ENCODE results near the gene CFAP43. TPM values are rescaled to one million over a fixed set of nuclear protein-coding genes. Genes with fewer than 3 reads are reported as not detected.
A peak's percentile ranks its signal among the peaks of the same experiment; 100 is the strongest.

Gene CFAP43, protein sequence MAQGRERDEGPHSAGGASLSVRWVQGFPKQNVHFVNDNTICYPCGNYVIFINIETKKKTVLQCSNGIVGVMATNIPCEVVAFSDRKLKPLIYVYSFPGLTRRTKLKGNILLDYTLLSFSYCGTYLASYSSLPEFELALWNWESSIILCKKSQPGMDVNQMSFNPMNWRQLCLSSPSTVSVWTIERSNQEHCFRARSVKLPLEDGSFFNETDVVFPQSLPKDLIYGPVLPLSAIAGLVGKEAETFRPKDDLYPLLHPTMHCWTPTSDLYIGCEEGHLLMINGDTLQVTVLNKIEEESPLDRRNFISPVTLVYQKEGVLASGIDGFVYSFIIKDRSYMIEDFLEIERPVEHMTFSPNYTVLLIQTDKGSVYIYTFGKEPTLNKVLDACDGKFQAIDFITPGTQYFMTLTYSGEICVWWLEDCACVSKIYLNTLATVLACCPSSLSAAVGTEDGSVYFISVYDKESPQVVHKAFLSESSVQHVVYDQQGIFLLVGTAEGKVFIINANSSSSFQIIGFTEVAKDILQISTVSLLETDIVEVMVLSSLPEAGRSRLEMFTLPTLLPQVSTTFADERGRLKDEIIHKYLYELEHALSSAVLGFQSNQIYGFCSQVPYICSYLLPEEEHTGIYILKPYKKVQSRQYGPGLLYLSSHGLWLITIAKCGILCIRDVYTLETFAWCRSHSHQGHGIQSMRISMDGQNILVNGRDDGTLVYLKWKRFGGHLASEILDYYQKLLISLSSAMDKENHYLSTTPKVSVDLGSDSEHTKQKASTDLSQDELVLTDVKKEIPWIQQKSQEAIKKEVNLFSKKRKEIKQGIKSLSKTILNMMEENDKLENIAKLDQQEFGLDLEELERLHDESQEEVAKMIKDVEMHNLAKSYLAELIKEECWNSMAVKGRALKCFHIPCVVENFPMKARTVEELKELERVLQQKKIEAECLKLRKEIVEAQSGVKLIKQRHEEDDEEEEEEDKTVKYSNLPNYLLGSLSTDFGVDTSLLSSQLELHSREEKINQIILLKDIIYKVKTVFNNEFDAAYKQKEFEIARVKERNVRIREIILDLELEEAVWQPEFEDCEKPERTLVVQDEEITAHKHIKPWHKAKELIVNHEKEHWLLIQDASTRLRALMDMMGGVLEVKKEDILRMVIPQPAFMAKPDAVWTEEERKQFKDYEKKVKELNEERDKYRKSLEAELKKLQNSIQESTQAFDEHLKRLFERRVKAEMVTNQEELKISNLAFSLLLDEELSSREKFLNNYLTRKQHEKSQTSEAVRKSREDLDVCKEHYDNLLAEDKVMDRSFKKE (N-terminal part only)
- total RNA-seq (2014; rRNA removed; shearing (Covaris generic)): 0.08 and 0.16 TPM in 2 replicates

DNA sequence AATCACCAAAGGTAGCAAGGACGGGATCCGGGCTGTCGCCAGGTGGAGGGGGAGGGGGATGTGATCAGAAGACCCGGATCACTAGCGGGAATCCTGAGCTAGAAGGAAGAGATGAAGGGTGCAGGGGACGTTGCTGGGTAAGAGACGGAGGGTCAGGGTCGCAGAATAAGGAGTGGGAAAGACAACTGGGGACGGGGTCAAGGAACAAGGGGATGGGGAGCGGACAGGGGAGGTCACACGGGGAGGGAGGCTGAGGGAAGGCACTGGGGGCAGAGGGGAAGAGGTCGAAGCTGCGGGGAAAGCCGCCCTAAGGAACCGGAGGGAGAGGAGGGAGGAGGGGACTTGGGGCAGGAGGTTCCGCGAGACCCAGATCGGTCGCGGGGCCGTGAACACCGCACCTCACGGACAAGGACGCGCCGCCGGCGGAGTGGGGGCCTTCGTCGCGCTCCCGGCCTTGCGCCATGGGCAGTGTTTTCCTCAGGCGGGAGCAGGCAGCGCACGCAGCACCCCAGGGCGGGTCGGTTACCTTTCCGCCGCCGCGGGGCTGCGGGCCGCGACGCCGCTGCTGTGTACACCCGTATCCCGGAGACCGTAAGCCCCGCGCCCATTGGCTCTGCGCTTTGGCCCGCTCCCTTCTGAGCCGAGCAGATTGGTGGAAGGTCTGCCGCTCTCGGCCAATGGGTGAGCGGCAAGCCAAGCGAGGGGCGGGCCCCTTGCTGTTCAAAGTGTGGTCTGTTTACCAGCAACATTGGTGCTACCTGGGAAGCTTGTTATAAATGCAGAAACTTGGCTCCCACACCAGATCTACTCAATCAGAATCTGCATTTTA, at the start of gene CFAP43:
TSS of gene CFAP43 (minus strand) at position 581 of the 829 bp plus-strand sequence. CDS start at position 463, 118 bp downstream.
- peaks cover 6% of the 10 kb centered on the region for H3K27me3 ChIP-seq (replicated peaks)
- DNase-seq (ENCODE audit: low read depth in 1 of 2, low spot score in 2 of 2): peak; percentile 92 to 97
- H3K4me3 ChIP-seq: peak within 1 kb of the TSS; percentile 68
- H3K27ac ChIP-seq: peak within 1 kb of the TSS; percentile 26; the same call in 1 of the 2 replicates
- no peaks in the 10 kb centered on the region for H3K4me1 ChIP-seq (replicated peaks)
- no peaks in the 10 kb centered on the region for H3K36me3 ChIP-seq
- H3K9me3 ChIP-seq (replicated peaks): no peaks in the 10 kb centered on the region

- Histone ChIP-seq H3K27me3 (replicated peaks) (peaks cover 15% of the 10 kb centered on the region), H3K4me1 (replicated peaks) (no peaks in the 10 kb centered on the region), H3K27ac (no peak overlapping the region), H3K9me3 (replicated peaks) (no peaks in the 10 kb centered on the region), H3K36me3 (no peaks in the 10 kb centered on the region), H3K4me3 (no peak overlapping the region)
- DNase-seq (ENCODE audit: low read depth in 1 of 2, low spot score in 2 of 2): no peak
Measured at GRCh38 chr10:104281694-104282093, 49.5 kb upstream of the CFAP43 start.

DNA sequence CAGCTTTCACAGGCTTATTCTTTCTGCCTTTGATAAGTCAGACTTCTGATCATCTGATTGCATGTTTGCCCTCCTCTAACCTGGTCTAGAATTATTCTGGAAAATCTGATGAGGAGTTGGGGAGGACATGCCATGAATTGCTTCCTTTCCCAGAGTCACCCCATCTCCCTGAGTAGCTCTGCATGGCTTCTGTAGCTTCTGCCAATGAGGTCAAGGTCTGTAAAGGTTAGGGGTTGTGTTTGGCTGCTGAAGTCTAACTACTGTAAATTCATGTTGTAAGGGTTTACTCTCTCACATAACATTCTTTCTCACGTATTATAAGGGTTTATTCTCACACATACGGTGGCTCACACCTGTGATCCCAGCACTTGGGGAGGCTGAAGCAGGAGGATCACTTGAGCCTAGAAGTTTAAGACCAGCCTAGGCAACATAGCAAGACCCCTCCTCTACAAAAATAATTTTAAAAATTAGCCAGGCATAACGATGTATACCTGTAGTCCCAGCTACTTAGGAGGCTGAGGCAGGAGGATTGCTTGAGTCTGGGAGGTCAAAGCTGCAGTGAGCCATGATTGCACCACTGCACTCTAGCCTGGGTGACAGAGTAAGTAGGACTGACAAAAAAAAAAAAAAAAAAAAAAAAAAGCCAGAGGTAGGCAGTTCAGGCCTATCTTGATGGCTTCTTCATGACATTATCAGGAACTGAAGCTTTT, 47.5 kb upstream of the CFAP43 start:
- no peak for DNase-seq (ENCODE audit: low read depth in 1 of 2, low spot score in 2 of 2)
- no peaks in the 10 kb centered on the region; the same call in 1 of the 2 replicates for H3K4me1 ChIP-seq (replicated peaks)
- H3K4me3 ChIP-seq: no peak overlapping the region
- H3K9me3 ChIP-seq (replicated peaks): no peaks in the 10 kb centered on the region
- H3K27me3 ChIP-seq (replicated peaks): peaks cover 20% of the 10 kb centered on the region
- no peak overlapping the region for H3K27ac ChIP-seq
- no peaks in the 10 kb centered on the region for H3K36me3 ChIP-seq

DNA sequence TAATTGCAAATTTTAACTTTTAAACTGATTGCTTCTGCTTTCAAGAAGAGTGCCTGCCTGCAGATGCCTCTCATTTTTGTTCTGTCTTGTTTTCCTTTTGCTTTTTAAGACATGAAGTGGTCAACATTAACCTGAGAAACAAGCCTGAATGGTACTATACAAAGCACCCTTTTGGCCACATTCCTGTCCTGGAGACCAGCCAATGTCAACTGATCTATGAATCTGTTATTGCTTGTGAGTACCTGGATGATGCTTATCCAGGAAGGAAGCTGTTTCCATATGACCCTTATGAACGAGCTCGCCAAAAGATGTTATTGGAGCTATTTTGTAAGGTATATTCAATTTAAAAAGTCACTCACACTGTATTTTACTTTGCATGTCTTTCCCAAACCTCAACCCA, 45.6 kb upstream of the CFAP43 start:
- H3K36me3 ChIP-seq: no peaks in the 10 kb centered on the region
- no peak for DNase-seq (ENCODE audit: low read depth in 1 of 2, low spot score in 2 of 2)
- H3K27me3 ChIP-seq (replicated peaks): peaks cover 18% of the 10 kb centered on the region
- no peak overlapping the region for H3K4me3 ChIP-seq
- no peaks in the 10 kb centered on the region; the same call in 1 of the 2 replicates for H3K4me1 ChIP-seq (replicated peaks)
- H3K27ac ChIP-seq: no peak overlapping the region
- H3K9me3 ChIP-seq (replicated peaks): no peaks in the 10 kb centered on the region

GRCh38 chr10:104276192-104276591, 44.0 kb upstream of the CFAP43 start:
- Histone ChIP-seq H3K9me3 (replicated peaks) (no peaks in the 10 kb centered on the region), H3K4me3 (no peak overlapping the region), H3K27me3 (replicated peaks) (peaks cover 11% of the 10 kb centered on the region), H3K4me1 (replicated peaks) (no peaks in the 10 kb centered on the region; the same call in 1 of the 2 replicates), H3K36me3 (no peaks in the 10 kb centered on the region), H3K27ac (no peak overlapping the region)
- DNase-seq (ENCODE audit: low read depth in 1 of 2, low spot score in 2 of 2): no peak

GRCh38 chr10:104274762-104275721, 42.9 kb upstream of the CFAP43 start:
- Histone ChIP-seq H3K36me3 (no peaks in the 10 kb centered on the region), H3K27me3 (replicated peaks) (peaks cover 11% of the 10 kb centered on the region), H3K4me1 (replicated peaks) (no peaks in the 10 kb centered on the region; the same call in 1 of the 2 replicates), H3K27ac (no peak overlapping the region), H3K4me3 (no peak overlapping the region), H3K9me3 (replicated peaks) (no peaks in the 10 kb centered on the region)
- DNase-seq (ENCODE audit: low read depth in 1 of 2, low spot score in 2 of 2): peak in 1 of 2 experiments; percentile 28

GRCh38 chr10:104273899-104274575, 41.9 kb upstream of the CFAP43 start:
- Histone ChIP-seq H3K27me3 (replicated peaks) (peaks cover 11% of the 10 kb centered on the region), H3K27ac (no peak overlapping the region), H3K9me3 (replicated peaks) (no peaks in the 10 kb centered on the region), H3K4me1 (replicated peaks) (no peaks in the 10 kb centered on the region; the same call in 1 of the 2 replicates), H3K4me3 (no peak overlapping the region), H3K36me3 (peaks cover 3% of the 10 kb centered on the region)
- no peak for DNase-seq (ENCODE audit: low read depth in 1 of 2, low spot score in 2 of 2)

DNA sequence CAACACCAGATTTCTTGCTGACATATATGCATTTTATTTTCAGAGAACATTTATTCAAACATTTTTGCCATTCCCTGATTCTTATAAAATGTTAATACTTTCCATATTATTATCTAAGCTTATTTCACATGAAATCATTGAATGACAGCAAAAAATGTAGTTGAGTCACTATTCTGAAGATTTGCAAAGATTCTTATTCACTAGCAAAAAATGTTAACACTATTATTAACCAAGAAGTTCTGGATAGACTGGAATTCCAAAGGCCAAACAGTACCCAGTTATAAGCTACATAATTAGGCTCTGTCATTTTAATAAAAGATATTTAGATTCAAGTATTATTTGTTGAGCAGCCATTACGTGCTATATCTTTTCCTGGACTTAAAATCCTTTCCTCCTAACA, 41.1 kb upstream of the CFAP43 start:
- Histone ChIP-seq H3K9me3 (replicated peaks) (no peaks in the 10 kb centered on the region), H3K4me3 (no peak overlapping the region), H3K36me3 (peaks cover 11% of the 10 kb centered on the region), H3K27ac (no peak overlapping the region), H3K4me1 (replicated peaks) (no peaks in the 10 kb centered on the region; the same call in 1 of the 2 replicates), H3K27me3 (replicated peaks) (peaks cover 11% of the 10 kb centered on the region)
- no peak for DNase-seq (ENCODE audit: low read depth in 1 of 2, low spot score in 2 of 2)

DNA sequence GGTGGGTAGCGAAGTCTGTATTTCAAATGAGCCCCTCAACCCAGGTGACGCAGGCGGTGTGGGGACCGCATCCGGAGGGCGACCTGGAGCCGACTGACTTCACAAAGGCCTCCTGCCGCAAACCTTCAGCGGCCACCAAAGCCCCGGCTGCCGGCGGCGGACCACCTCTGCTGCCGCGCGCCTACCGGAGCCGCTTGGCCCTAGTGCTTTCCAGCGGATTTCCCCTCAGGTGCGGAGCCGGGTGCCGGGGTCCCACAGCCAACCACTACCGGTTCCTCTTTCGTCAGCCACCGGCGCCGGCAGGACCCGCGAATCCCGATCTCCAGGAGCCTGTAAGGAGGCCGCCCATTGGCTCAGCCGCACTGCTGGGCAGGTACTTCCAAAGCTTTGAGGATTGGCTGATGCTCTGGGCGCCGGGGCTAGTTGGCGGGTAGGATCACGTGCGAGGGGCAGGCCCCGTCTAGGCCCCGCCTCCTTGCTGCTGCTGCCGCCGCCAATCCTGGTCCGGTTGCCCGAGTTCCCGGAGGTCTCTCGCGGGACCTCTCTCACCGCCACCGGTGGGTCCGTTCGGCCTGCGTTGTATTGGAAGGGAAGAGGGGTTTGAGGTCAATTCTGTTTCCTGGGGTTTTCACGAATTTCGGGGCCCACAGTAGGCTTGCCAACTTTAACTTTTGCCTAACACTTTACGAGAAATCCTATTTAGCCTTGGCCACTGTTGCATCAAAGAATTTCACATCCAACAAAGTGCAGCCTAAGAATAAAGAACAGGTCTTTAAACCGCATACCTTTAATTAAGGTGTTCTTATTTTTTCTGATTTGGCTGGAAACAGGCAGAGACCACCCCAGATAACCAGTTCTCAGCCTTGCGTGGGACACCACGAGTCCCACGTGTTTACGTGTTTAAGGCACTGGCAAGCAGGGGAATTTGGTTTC, 36.8 kb upstream of the CFAP43 start, which contains the start of gene GSTO2:
TSS of gene GSTO2 (plus strand) at position 472 of the 933 bp plus-strand sequence. CDS start 5,732 bp downstream, outside the sequence.
- Histone ChIP-seq H3K27ac (peak within 1 kb of the TSS; percentile 41; the same call in 1 of the 2 replicates), H3K27me3 (replicated peaks) (no peaks in the 10 kb centered on the region; the same call in 1 of the 2 replicates), H3K4me1 (replicated peaks) (no peaks in the 10 kb centered on the region), H3K4me3 (peak within 1 kb of the TSS; percentile 55), H3K9me3 (replicated peaks) (no peaks in the 10 kb centered on the region), H3K36me3 (peaks cover 54% of the 10 kb centered on the region)
- DNase-seq (ENCODE audit: low read depth in 1 of 2, low spot score in 2 of 2): peak; percentile 78 to 94

DNA sequence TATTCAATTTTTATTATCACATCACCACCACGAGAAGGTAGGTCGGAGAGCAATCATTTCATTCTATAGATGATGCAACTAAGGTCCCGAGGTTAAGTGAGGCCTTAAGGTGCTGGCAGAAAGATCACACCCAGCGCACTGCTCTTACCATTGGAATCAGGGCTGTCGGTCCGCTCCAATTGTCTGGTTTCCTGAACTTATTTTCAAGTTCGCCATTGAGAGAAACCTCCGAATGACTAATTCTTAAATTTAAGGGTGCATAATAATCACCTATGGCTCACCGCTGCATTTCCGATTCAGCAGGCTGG, 36.2 kb upstream of the CFAP43 start:
- peak overlapping the region; percentile 55 for H3K4me3 ChIP-seq
- H3K4me1 ChIP-seq (replicated peaks): no peaks in the 10 kb centered on the region
- DNase-seq (ENCODE audit: low read depth in 1 of 2, low spot score in 2 of 2): peak in 1 of 2 experiments; percentile 9
- peaks cover 57% of the 10 kb centered on the region for H3K36me3 ChIP-seq
- H3K27ac ChIP-seq: peak overlapping the region; percentile 31; the same call in 1 of the 2 replicates
- no peaks in the 10 kb centered on the region for H3K9me3 ChIP-seq (replicated peaks)
- H3K27me3 ChIP-seq (replicated peaks): no peaks in the 10 kb centered on the region
